Measurements from ENCODE around the gene ESM1. TPM values are rescaled to one million over a fixed set of nuclear protein-coding genes. Genes with fewer than 3 reads are reported as not detected.

The ESM1 gene
- total and polyA plus RNA-seq, 2 donors (not counting 3 experiments of a cell fraction or from before 2014, with no cell fraction given), result 214 to 577 TPM

- POLR2A ChIA-PET, result interaction anchor here (0.9 kb wide), 1 partner anchor 19 kb away, joined by 5 read pairs; the partner anchor contains the start of gene ESM1
- peaks cover 43% of the 10 kb centered on the region for H3K4me1 ChIP-seq (ENCODE audit: control insufficient read depth, extremely low read depth, insufficient read depth, low read length)
- H3K36me3 ChIP-seq (ENCODE audit: control insufficient read depth in 2 of 2, extremely low read depth in 1 of 2, insufficient read depth in 2 of 2, low read length in 2 of 2), result no peaks in the 10 kb centered on the region
- no peaks in the 10 kb centered on the region for H3K79me2 ChIP-seq (ENCODE audit: control insufficient read depth, insufficient read depth, low read length)
- no peaks in the 10 kb centered on the region for H3K27me3 ChIP-seq (ENCODE audit: control insufficient read depth in 2 of 2, insufficient read depth in 2 of 2, low read length in 2 of 2)
- no peaks in the 10 kb centered on the region for H4K20me1 ChIP-seq (replicated peaks; ENCODE audit: control insufficient read depth, extremely low read depth, insufficient read depth, low read length)
- no peaks in the 10 kb centered on the region for H3K9me1 ChIP-seq (replicated peaks; ENCODE audit: control insufficient read depth, extremely low read depth, insufficient read depth, low read length)
- peak overlapping the region in 1 of 3 experiments; percentile 38 for H3K4me3 ChIP-seq (replicated peaks in 1 of 3; ENCODE audit: insufficient read depth in 1 of 3, low read depth in 1 of 3, low read length in 3 of 3)
- H2AFZ ChIP-seq (ENCODE audit: low read depth, low read length), result no peak overlapping the region
- dilution Hi-C loops (cut with MboI; ENCODE audit: extremely low pct_ligation_motif_present, low sequenced_read_pairs) (no loop called here), intact Hi-C loops (cut with micrococcal nuclease) (no loop called here)
- DNase-seq (ENCODE audit: low read depth, low spot score), result peak; percentile 67
- BruUV-seq (replicated peaks), result no TSS peak
- FAIRE-seq, result peak; percentile 82
- CTCF ChIA-PET, result interaction anchor here (0.8 to 0.9 kb wide), 2 partner anchors 10 to 11 kb away, joined by 3 read pairs; no protein-coding TSS in a partner anchor
- TF ChIP-seq POLR2AphosphoS5 (IDR thresholded peaks at IDR 0.05; ENCODE audit: insufficient read depth, low read depth, low read length) (peak; percentile 34), FOS (IDR thresholded peaks at IDR 0.05; ENCODE audit: borderline replicate concordance, insufficient read depth, low read length) (peak; percentile 70), EZH2 (IDR thresholded peaks at IDR 0.05; ENCODE audit: borderline replicate concordance, low read depth, low read length, severe bottlenecking) (no peak), MYC (IDR thresholded peaks at IDR 0.05; ENCODE audit: low read depth, low read length) (no peak), CTCF (IDR thresholded peaks at IDR 0.05; ENCODE audit: extremely low read depth in 1 of 2, insufficient read depth in 1 of 2, low read depth in 1 of 2, low read length in 2 of 2) (no peak), MAX (IDR thresholded peaks at IDR 0.05; ENCODE audit: insufficient read depth, insufficient read length) (no peak), POLR2A (IDR thresholded peaks at IDR 0.05; ENCODE audit: low read depth, low read length) (no peak), JUN (IDR thresholded peaks at IDR 0.05; ENCODE audit: borderline replicate concordance, insufficient read depth, insufficient read length, low read depth) (peak; percentile 84), GATA2 (IDR thresholded peaks at IDR 0.05; ENCODE audit: insufficient read depth, insufficient read length, low read depth, low read length) (no peak)
- no peaks in the 10 kb centered on the region for H3K9me3 ChIP-seq (replicated peaks; ENCODE audit: control insufficient read depth, insufficient read depth, low read length)
- peak overlapping the region; percentile 89 for H3K27ac ChIP-seq (ENCODE audit: insufficient read depth, low read depth, low read length)
- H3K9ac ChIP-seq (replicated peaks; ENCODE audit: extremely low read depth, insufficient read depth, low read length), result peak overlapping the region; percentile 59
- peak overlapping the region; percentile 96 for H3K4me2 ChIP-seq (ENCODE audit: insufficient read depth, low read length)
Measured at GRCh38 chr5:55004729-55005128, 19.3 kb upstream of the ESM1 start.
